Left ventricle myocardium inferior (tissue), 1 donor: ENCODE results near the gene CPD. TPM values are rescaled to one million over a fixed set of nuclear protein-coding genes. Genes with fewer than 3 reads are reported as not detected.

Experiments used
- DNase-seq: peaks from one replicate; pipeline ENCODE4 v3.0.0-alpha.2; 2020
- H3K27ac ChIP-seq: fragments of 200-600 bp; replicated peaks from 2 replicates; pipeline ENCODE4 v1.8.0; 2021
- H3K27me3 ChIP-seq: fragments of 200-600 bp; 2 replicates; pipeline ENCODE4 v1.8.0; 2021; ENCODE audit warnings: low read depth
- H3K36me3 ChIP-seq: fragments of 200-600 bp; 2 replicates; pipeline ENCODE4 v1.8.0; 2021
- H3K4me1 ChIP-seq: fragments of 200-600 bp; 2 replicates; pipeline ENCODE4 v1.8.0; 2021
- H3K4me3 ChIP-seq: fragments of 200-600 bp; 2 replicates; pipeline ENCODE4 v1.8.0; 2021; ENCODE audit warnings: mild to moderate bottlenecking, moderate library complexity
- H3K9me3 ChIP-seq: fragments of 200-600 bp; replicated peaks from 2 replicates; pipeline ENCODE4 v1.8.0; 2021
- intact Hi-C: fragments of 100-400 bp; cut with micrococcal nuclease; formaldehyde crosslinking; loops from one replicate; pipeline ENCODE4 v1.11.0; 2022
- long read RNA-seq: library from polyadenylated mRNA; unstranded; transcript quantifications from one replicate; pipeline ENCODE4 v2.0.0, GENCODE V29; 2021
- total RNA-seq: library from RNA; stranded (reverse); fragmentation: NEBNext Ultra II Directional; extraction: Animal tissue kit (Norgen Biotek cat#: 25700); gene quantifications from one replicate; pipeline ENCODE4 v1.2.1, GENCODE V29; 2021
- TF ChIP-seq, protein P1 (sequence below): fragments of 200-600 bp; IDR thresholded peaks from 2 replicates; pipeline ENCODE4 v1.8.0; 2021; ENCODE audit warnings: antibody characterized with exemption, mild to moderate bottlenecking, borderline replicate concordance
- donor health status: DM: no; HTN: yes; CAD: no; lungs with severe emphysema.

The CPD gene
- 19.3 TPM for total RNA-seq
- long read RNA-seq, full-length matches to known transcripts = 23 of 30 reads
- long read RNA-seq, partial matches to known transcripts = 4 of 30 reads
- long read RNA-seq, other reads (novel, unspliced or antisense) = 3 of 30 reads

DNA sequence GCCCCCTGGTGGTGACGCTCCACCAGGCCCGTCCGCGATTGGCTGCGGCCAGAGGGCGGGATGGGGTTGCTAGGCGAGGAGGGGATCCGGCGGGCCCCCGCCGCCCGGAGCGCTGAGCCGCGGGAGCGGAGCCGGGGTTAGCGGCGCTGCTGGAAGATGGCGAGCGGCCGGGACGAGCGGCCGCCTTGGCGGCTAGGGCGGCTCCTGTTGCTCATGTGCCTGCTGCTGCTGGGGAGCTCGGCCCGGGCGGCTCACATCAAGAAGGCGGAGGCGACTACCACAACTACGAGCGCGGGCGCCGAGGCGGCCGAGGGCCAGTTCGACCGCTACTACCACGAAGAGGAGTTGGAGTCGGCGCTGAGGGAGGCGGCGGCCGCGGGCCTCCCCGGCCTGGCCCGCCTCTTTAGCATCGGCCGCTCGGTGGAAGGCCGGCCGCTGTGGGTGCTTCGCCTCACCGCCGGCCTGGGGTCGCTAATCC lies at the start of gene CPD:
CPD (plus strand) TSS at position 103 of the 478 bp plus-strand sequence; CDS start at position 157, 54 bp downstream.
- peak within 1 kb of the TSS; percentile 88 for H3K27ac ChIP-seq
- DNase-seq = peak; percentile 98
- H3K36me3 ChIP-seq = no peaks in the 10 kb centered on the region
- no peaks in the 10 kb centered on the region for H3K27me3 ChIP-seq
- H3K4me3 ChIP-seq = peak within 1 kb of the TSS; percentile 92
- H3K4me1 ChIP-seq = peaks cover 71% of the 10 kb centered on the region
- TF ChIP-seq, protein P1, sequence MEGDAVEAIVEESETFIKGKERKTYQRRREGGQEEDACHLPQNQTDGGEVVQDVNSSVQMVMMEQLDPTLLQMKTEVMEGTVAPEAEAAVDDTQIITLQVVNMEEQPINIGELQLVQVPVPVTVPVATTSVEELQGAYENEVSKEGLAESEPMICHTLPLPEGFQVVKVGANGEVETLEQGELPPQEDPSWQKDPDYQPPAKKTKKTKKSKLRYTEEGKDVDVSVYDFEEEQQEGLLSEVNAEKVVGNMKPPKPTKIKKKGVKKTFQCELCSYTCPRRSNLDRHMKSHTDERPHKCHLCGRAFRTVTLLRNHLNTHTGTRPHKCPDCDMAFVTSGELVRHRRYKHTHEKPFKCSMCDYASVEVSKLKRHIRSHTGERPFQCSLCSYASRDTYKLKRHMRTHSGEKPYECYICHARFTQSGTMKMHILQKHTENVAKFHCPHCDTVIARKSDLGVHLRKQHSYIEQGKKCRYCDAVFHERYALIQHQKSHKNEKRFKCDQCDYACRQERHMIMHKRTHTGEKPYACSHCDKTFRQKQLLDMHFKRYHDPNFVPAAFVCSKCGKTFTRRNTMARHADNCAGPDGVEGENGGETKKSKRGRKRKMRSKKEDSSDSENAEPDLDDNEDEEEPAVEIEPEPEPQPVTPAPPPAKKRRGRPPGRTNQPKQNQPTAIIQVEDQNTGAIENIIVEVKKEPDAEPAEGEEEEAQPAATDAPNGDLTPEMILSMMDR = no peak
- intact Hi-C loops = no loop called here
- H3K9me3 ChIP-seq = no peaks in the 10 kb centered on the region

DNA sequence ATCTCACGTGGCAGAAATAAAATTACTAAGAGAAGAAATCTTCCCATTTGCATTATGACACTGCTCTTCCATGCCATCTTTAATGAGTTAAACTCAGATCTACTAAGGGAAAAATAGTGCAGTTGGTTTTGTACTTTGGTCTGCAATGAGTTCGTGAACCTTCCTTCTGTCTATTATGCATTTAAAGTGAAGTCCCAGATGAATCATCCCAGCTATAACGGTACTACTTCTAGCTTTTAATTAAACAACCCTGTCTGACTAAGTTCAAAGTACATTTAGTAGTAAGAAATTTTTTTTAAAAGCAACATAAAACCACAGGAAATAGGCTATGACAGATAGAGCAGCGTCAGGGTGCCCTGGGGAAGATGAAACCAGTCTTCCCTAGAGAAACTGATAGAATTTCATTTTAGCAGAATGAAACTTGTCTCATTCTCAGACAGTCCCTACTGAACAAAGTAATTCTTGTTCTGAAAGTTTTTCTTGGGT lies 46.6 kb upstream of the CPD start:
- Histone ChIP-seq H3K4me1 (no peaks in the 10 kb centered on the region), H3K9me3 (no peaks in the 10 kb centered on the region), H3K27ac (no peak overlapping the region), H3K36me3 (no peaks in the 10 kb centered on the region), H3K27me3 (peaks cover 25% of the 10 kb centered on the region), H3K4me3 (no peak overlapping the region)
- intact Hi-C loops = loop anchor here (10.0 kb wide), 1 partner anchor 227 kb away; no protein-coding TSS in a partner anchor
- no peak for DNase-seq
- TF ChIP-seq, protein P1 = no peak

DNA sequence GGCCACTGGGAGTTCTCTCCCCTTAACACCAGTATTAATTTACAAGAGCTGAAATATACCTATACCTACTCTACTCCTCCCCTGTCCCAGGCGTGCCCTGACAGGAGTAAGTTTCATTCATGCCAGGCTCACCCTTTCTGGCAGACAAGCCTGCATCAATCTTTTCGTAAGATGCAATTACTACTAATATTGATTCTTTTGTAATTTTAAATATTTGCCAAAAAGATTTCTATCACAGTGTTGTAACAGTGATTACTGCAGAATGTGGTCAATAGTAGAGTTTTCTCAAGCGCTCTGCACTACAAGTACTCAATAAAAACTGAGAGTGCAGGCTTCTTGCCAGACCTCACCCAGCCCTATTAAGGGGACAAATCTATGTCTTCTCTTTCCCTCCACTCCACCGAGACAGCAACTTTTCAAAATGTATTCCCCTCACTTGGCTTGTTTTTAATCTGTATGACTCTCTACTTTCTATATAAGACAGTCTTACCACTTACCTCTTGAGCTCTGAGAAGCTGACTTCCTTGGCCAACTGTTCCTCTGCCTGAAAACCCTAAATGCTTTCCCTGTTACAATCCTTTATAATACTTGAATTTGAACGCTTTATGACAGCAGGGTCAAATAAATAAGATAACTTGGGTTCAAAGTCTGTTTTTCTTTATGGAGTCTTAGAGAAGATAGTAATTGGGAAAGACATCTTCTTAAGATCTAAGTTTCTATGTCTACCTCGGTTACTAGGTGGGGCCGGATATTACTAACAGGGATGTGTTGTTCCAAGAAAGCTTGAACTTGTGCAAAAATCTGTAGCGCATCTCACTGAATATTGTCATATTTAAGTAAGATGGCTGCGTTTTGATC lies 45.0 kb upstream of the CPD start, which contains the start of gene TMIGD1:
TMIGD1 (minus strand) TSS at position 555 of the 858 bp plus-strand sequence. CDS start 1,924 bp downstream, outside the sequence.
- TF ChIP-seq, protein P1 = no peak
- intact Hi-C loops = loop anchor here (10.0 kb wide), 1 partner anchor 229 kb away; no protein-coding TSS in a partner anchor
- Histone ChIP-seq H3K4me3 (no peak within 1 kb of the TSS), H3K36me3 (no peaks in the 10 kb centered on the region), H3K9me3 (no peaks in the 10 kb centered on the region), H3K4me1 (no peaks in the 10 kb centered on the region), H3K27ac (no peak within 1 kb of the TSS), H3K27me3 (peaks cover 19% of the 10 kb centered on the region)
- DNase-seq = no peak

DNA sequence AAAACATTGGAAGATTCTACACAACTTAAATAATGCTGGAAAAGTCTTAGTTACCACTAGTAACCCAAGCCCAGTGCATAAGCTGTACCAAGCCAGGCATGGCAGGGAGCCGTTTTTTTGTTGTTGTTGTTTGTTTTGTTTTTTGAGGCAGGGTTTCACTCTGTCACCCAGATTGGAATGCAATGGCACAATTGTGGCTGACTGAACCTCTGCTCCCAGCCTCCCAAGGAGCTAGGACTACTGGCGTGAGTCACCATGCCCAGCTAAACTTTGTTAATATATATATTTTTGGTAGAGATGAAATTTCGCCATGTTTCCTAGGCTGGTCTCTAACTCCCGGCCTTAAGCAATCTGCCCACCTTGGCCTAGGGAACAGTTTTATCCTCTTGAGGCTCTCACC lies 44.3 kb upstream of the CPD start:
- no peaks in the 10 kb centered on the region for H3K36me3 ChIP-seq
- no peaks in the 10 kb centered on the region for H3K4me1 ChIP-seq
- peaks cover 12% of the 10 kb centered on the region for H3K27me3 ChIP-seq
- H3K9me3 ChIP-seq = no peaks in the 10 kb centered on the region
- TF ChIP-seq, protein P1 = no peak
- no peak for DNase-seq
- intact Hi-C loops = loop anchor here (10.0 kb wide), 1 partner anchor 230 kb away; no protein-coding TSS in a partner anchor
- H3K27ac ChIP-seq = no peak overlapping the region
- H3K4me3 ChIP-seq = no peak overlapping the region

DNA sequence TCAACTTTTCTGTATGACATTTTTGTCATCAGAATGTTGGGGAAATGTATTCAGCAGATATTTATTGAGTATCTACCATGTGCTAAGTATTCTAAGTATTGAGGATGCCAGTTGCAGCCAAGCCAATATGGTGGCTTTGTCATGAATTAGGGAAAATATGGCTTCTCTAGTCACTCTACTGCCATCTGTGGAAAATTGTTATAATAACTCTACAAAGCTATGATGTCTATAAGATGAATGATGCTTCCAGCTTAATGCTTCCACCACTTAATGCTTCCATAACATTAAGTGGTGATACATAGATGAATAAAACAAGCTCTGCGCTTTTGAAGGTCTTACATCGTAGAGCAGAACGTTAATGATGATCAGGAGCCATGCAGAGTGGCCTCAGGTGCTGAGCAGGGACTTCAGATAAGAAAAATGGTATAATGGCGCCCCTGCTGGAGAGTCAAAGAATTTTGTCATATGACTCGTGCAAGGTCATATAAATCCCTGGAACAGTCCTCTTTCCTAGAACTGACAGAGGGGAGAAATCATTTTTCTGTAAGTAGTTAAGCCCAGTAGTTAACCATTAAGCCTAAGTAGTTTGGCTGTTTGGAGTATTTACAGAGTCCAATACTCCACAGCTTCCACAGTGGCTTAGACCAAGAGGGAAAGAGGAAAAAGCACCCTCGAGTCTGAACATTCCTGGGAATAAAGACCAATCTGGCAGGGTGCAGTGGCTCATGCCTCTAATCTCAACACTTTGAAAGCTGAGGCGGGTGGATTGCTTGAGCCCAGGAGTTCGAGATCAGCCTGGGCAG lies 42.2 kb upstream of the CPD start:
- H3K9me3 ChIP-seq = no peaks in the 10 kb centered on the region
- no peak overlapping the region for H3K27ac ChIP-seq
- no peaks in the 10 kb centered on the region for H3K27me3 ChIP-seq
- DNase-seq = no peak
- TF ChIP-seq, protein P1 = peak; percentile 59
- intact Hi-C loops = loop anchor here (10.0 kb wide), 1 partner anchor 232 kb away; no protein-coding TSS in a partner anchor
- no peaks in the 10 kb centered on the region for H3K36me3 ChIP-seq
- H3K4me1 ChIP-seq = peaks cover 20% of the 10 kb centered on the region
- no peak overlapping the region for H3K4me3 ChIP-seq
